IMR-90 (cell line): Measurements from ENCODE around the gene ACSL6. TPM values are rescaled to one million over a fixed set of nuclear protein-coding genes. Genes with fewer than 3 reads are reported as not detected.

Experiments
- ATAC-seq: fragments of 200-7000 bp; cut with Tn5 transposase; 2 replicates; pipeline ENCODE4 v1.9.1; 2020; ENCODE audit warnings: low read depth, mild to moderate bottlenecking, moderate library complexity
- BruUV-seq: library from RNA; stranded (reverse); fragments of 400-500 nt; replicated peaks from 2 replicates; lab custom pipeline; 2021; lab: Mats Ljungman, UMichigan
- CTCF ChIA-PET: fragments of 300-600 bp; formaldehyde crosslinking; extraction: SDS; loops from one replicate; lab custom pipeline; 2021; ENCODE audit warnings: antibody characterized with exemption; lab: Yijun Ruan, JAX
- POLR2A ChIA-PET: fragments of 300-600 bp; sonication (Branson Sonifier 250); formaldehyde crosslinking; loops from one replicate; lab custom pipeline; 2022; ENCODE audit warnings: antibody characterized with exemption; ENCODE audit not compliant: unreplicated experiment; lab: Charles Lee
- DNase-seq: peaks from one replicate; pipeline ENCODE4 v3.0.0; 2013
- H2AFZ ChIP-seq: replicated peaks from 2 replicates; pipeline ENCODE3; 2013; ENCODE audit warnings: low read length, mild to moderate bottlenecking; ENCODE audit not compliant: poor library complexity
- H2AK5ac ChIP-seq: 2 replicates; pipeline ENCODE4 v1.6.1; 2013; ENCODE audit warnings: low read depth, low read length, inconsistent platforms
- H2AK9ac ChIP-seq: replicated peaks from 2 replicates; pipeline ENCODE3; 2013; ENCODE audit warnings: mild to moderate bottlenecking, low read depth, low read length, moderate library complexity; ENCODE audit not compliant: poor library complexity
- H2BK120ac ChIP-seq: 2 replicates; pipeline ENCODE4 v1.6.1; 2013; ENCODE audit warnings: low read depth, low read length, inconsistent platforms
- H2BK15ac ChIP-seq: 3 replicates; pipeline ENCODE4 v1.6.1; 2013; ENCODE audit warnings: low read depth, low read length, inconsistent platforms
- H2BK20ac ChIP-seq: 2 replicates; pipeline ENCODE4 v1.6.1; 2013; ENCODE audit warnings: low read depth, mild to moderate bottlenecking, inconsistent platforms, low read length, moderate library complexity
- H2BK5ac ChIP-seq: 2 replicates; pipeline ENCODE4 v1.6.1; 2013; ENCODE audit warnings: mild to moderate bottlenecking, low read depth, low read length, inconsistent platforms; ENCODE audit not compliant: poor library complexity, severe bottlenecking
- H3K14ac ChIP-seq: replicated peaks from 2 replicates; pipeline ENCODE4 v1.6.1; 2013; ENCODE audit warnings: low read depth, low read length, inconsistent platforms
- H3K18ac ChIP-seq: 2 replicates; pipeline ENCODE4 v1.6.1; 2013; ENCODE audit warnings: low read depth, low read length, control low read depth
- H3K23ac ChIP-seq: 2 replicates; pipeline ENCODE4 v1.6.1; 2013; ENCODE audit warnings: low read depth, low read length, inconsistent platforms
- H3K27ac ChIP-seq: 2 replicates; pipeline ENCODE4 v1.5.1; 2013; ENCODE audit warnings: mild to moderate bottlenecking, control low read depth, low read length; ENCODE audit not compliant: insufficient read depth
- H3K27me3 ChIP-seq: 2 replicates; pipeline ENCODE4 v1.6.1; 2013; ENCODE audit warnings: low read length; ENCODE audit not compliant: control insufficient read depth, insufficient read depth
- H3K36me3 ChIP-seq: 2 replicates; pipeline ENCODE4 v1.6.1; 2013; ENCODE audit warnings: low read length, mixed read lengths; ENCODE audit not compliant: control insufficient read depth, insufficient read depth
- H3K4ac ChIP-seq: 2 replicates; pipeline ENCODE4 v1.6.1; 2013; ENCODE audit warnings: low read depth, low read length, inconsistent platforms
- H3K4me1 ChIP-seq: 2 replicates; pipeline ENCODE4 v1.6.1; 2013; ENCODE audit warnings: low read length, mixed read lengths; ENCODE audit not compliant: control insufficient read depth, insufficient read depth
- H3K4me2 ChIP-seq: 2 replicates; pipeline ENCODE4 v1.6.1; 2013; ENCODE audit warnings: low read depth, mild to moderate bottlenecking, control low read depth, low read length, moderate library complexity
- H3K4me3 ChIP-seq: 2 replicates; pipeline ENCODE4 v1.5.1; 2013; ENCODE audit warnings: low read depth, mild to moderate bottlenecking, control low read depth, low read length, moderate library complexity; ENCODE audit not compliant: insufficient read depth
- H3K56ac ChIP-seq: 2 replicates; pipeline ENCODE4 v1.6.1; 2013; ENCODE audit warnings: low read length, inconsistent platforms; ENCODE audit not compliant: insufficient read depth; ENCODE audit errors: extremely low read depth
- H3K79me1 ChIP-seq, 2 experiments: 2 replicates each; pipeline ENCODE4 v1.6.1; 2013; ENCODE audit warnings: low read length in 2 of 2, inconsistent platforms in 1 of 2, low read depth in 1 of 2
- H3K9ac ChIP-seq: 2 replicates; pipeline ENCODE4 v1.6.1; 2013; ENCODE audit warnings: low read depth, low read length, control low read depth
- H3K9me1 ChIP-seq: 2 replicates; pipeline ENCODE4 v1.6.1; 2013; ENCODE audit warnings: low read length, inconsistent platforms; ENCODE audit not compliant: insufficient read depth
- H3K9me3 ChIP-seq: 2 replicates; pipeline ENCODE4 v1.6.1; 2013; ENCODE audit warnings: low read length; ENCODE audit not compliant: control insufficient read depth, insufficient read depth
- H4K20me1 ChIP-seq: 2 replicates; pipeline ENCODE4 v1.6.1; 2013; ENCODE audit warnings: low read length, inconsistent platforms; ENCODE audit not compliant: insufficient read depth
- H4K5ac ChIP-seq: 2 replicates; pipeline ENCODE4 v1.6.1; 2013; ENCODE audit warnings: mild to moderate bottlenecking, low read depth, low read length, control low read depth
- H4K8ac ChIP-seq, 2 experiments: 2 replicates each; pipeline ENCODE4 v1.6.1; 2013; ENCODE audit warnings: low read depth in 2 of 2, low read length in 2 of 2, control low read depth in 1 of 2, inconsistent platforms in 1 of 2
- H4K91ac ChIP-seq: 2 replicates; pipeline ENCODE4 v1.6.1; 2013; ENCODE audit warnings: low read depth, low read length, inconsistent platforms; ENCODE audit not compliant: insufficient read depth
- BHLHE40 ChIP-seq: fragments of 150-350 bp; IDR thresholded peaks from 2 replicates; pipeline ENCODE4 v1.6.1; 2016; ENCODE audit warnings: mild to moderate bottlenecking, low read depth, low read length
- CEBPB ChIP-seq: IDR thresholded peaks from 2 replicates; pipeline ENCODE4 v1.6.1; 2012; ENCODE audit warnings: low read depth, low read length, improper control_type of control experiment
- CHD1 ChIP-seq: IDR thresholded peaks from 2 replicates; pipeline ENCODE4 v1.6.1; 2012; ENCODE audit warnings: low read depth, low read length, improper control_type of control experiment
- FOS ChIP-seq: fragments of 150-350 bp; IDR thresholded peaks from 2 replicates; pipeline ENCODE4 v1.6.1; 2016; ENCODE audit warnings: low read depth, low read length
- MAFK ChIP-seq: IDR thresholded peaks from 2 replicates; pipeline ENCODE4 v1.6.1; 2012; ENCODE audit warnings: low read depth, low read length, improper control_type of control experiment
- MAZ ChIP-seq: IDR thresholded peaks from 2 replicates; pipeline ENCODE4 v1.6.1; 2012; ENCODE audit warnings: low read depth, mild to moderate bottlenecking, low read length, improper control_type of control experiment, moderate library complexity, borderline replicate concordance
- MXI1 ChIP-seq: IDR thresholded peaks from 2 replicates; pipeline ENCODE4 v1.6.1; 2012; ENCODE audit warnings: low read depth, mild to moderate bottlenecking, low read length, moderate library complexity, borderline replicate concordance
- NFE2L2 ChIP-seq: fragments of 150-350 bp; IDR thresholded peaks from 2 replicates; pipeline ENCODE4 v1.6.1; 2016; ENCODE audit warnings: low read depth, mild to moderate bottlenecking, low read length
- RAD21 ChIP-seq: IDR thresholded peaks from 2 replicates; pipeline ENCODE4 v1.6.1; 2012; ENCODE audit warnings: low read length, improper control_type of control experiment
- RCOR1 ChIP-seq: IDR thresholded peaks from 2 replicates; pipeline ENCODE4 v1.6.1; 2012; ENCODE audit warnings: mild to moderate bottlenecking, low read length, improper control_type of control experiment; ENCODE audit not compliant: insufficient replicate concordance
- RFX5 ChIP-seq: IDR thresholded peaks from 2 replicates; pipeline ENCODE4 v1.8.0; 2012; ENCODE audit warnings: low read depth, mild to moderate bottlenecking, low read length, moderate library complexity
- SMC3 ChIP-seq: fragments of 150-350 bp; IDR thresholded peaks from 2 replicates; pipeline ENCODE4 v1.6.1; 2016; ENCODE audit warnings: low read depth, mild to moderate bottlenecking, antibody characterized with exemption, low read length, moderate library complexity
- WGBS, 2 experiments: methylation state at CpG; one replicate each; pipeline versions ENCODE4 v1.1.5 to v1.1.7; 2013; ENCODE audit warnings: missing lambda C conversion rate in 2 of 2; ENCODE audit not compliant: insufficient read length in 1 of 2; ENCODE audit errors: extremely low coverage in 2 of 2; 5-methylcytosine and 5-hydroxymethylcytosine counted together
- dilution Hi-C: fragments of 300-500 bp; cut with HindIII; formaldehyde crosslinking; loops from one replicate; pipeline ENCODE4 v1.14.3; 2018; ENCODE audit warnings: low sequenced_read_pairs; ENCODE audit not compliant: unreplicated experiment
- in situ Hi-C: fragments of 300-500 bp; cut with MboI; formaldehyde crosslinking; loops from 3 replicates; pipeline ENCODE4 v1.14.3; 2019; ENCODE audit warnings: low sequenced_read_pairs, inconsistent platforms, mixed read lengths
- intact Hi-C: fragments of 100-400 bp; cut with micrococcal nuclease; formaldehyde crosslinking; loops from 2 replicates; pipeline ENCODE4 v1.10.0; 2022
- polyA plus RNA-seq, 3 experiments: library from polyadenylated mRNA; depleted of rRNA; stranded (reverse); fragments of >200 nt; gene quantifications; 2 replicates each; pipeline ENCODE4 v1.2.3, GENCODE V29; 2012; ENCODE audit warnings: low replicate concordance in 1 of 3
- total RNA-seq: library from RNA; depleted of rRNA; stranded (reverse); fragments of >200 nt; gene quantifications from 2 replicates; pipeline ENCODE4 v1.2.3, GENCODE V29; 2012
- TF ChIP-seq, protein P1 (sequence below): fragments of 150-350 bp; IDR thresholded peaks from 2 replicates; pipeline ENCODE4 v1.6.1; 2016; ENCODE audit warnings: low read depth, mild to moderate bottlenecking, low read length, moderate library complexity, borderline replicate concordance

ACSL6 gene
- total and polyA plus RNA-seq, 2 of the 4 experiments (the other 2 are of a cell fraction), result not detected

DNA sequence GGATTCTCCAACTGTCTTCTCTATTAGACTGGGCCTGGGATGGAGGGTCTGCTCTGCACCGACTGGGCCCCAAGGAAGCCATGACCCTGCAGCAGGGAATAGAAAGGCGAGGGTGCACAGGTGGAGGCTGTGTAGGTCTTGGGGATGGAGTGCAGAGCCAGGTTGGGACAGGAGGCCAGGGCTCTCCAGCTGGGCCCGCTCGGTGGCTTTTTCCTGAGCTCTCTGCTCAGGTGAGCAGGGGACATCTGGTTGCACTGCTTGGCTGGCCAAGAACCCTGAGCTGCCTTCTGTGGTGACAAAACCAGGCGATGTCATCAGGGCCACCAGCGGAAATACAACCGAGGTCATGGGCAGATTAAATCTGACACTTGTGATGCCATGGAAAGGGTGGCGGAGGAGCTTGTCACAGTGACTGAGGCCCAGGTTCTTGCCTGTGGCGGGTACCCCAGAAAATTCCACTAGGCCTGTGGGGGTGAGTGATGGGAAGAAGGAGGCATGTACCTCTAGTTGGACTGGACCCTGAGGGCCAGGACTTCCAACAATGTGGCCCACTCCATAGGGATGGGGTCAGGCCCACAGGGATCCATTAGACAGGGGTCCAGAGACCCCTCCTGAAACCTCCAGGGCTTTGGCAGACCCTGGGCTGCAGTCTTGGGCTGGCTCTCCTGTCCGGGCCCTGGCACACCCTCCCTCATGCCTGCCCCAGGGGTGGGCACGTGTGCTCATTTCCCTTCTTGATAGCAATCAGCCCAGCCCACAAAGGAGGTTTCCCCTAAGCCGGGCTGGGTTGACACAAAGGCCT is 44.6 kb upstream of the ACSL6 start:
- H3K9me1 ChIP-seq, result no peaks in the 10 kb centered on the region
- no peaks in the 10 kb centered on the region for H3K36me3 ChIP-seq
- no peak overlapping the region for H2BK20ac ChIP-seq
- no peaks in the 10 kb centered on the region for H3K79me1 ChIP-seq
- H2BK15ac ChIP-seq, result no peak overlapping the region
- H2AFZ ChIP-seq, result no peak overlapping the region
- H3K18ac ChIP-seq, result no peak overlapping the region
- no peak overlapping the region for H2BK5ac ChIP-seq
- H3K56ac ChIP-seq, result no peak overlapping the region
- no peak overlapping the region for H2AK5ac ChIP-seq
- H2AK9ac ChIP-seq, result no peak overlapping the region
- no peak overlapping the region for H3K27ac ChIP-seq
- no peaks in the 10 kb centered on the region for H3K9me3 ChIP-seq
- H3K4me1 ChIP-seq, result no peaks in the 10 kb centered on the region
- no peak overlapping the region for H3K4me2 ChIP-seq
- ChIA-PET CTCF (no interaction called here), POLR2A (no interaction called here)
- TF ChIP-seq SMC3 (no peak), FOS (no peak), MAFK (no peak), MAZ (no peak), RCOR1 (no peak), CEBPB (no peak), BHLHE40 (no peak), MXI1 (no peak), NFE2L2 (no peak), RAD21 (no peak), CHD1 (no peak), RFX5 (no peak)
- TF ChIP-seq, protein P1, sequence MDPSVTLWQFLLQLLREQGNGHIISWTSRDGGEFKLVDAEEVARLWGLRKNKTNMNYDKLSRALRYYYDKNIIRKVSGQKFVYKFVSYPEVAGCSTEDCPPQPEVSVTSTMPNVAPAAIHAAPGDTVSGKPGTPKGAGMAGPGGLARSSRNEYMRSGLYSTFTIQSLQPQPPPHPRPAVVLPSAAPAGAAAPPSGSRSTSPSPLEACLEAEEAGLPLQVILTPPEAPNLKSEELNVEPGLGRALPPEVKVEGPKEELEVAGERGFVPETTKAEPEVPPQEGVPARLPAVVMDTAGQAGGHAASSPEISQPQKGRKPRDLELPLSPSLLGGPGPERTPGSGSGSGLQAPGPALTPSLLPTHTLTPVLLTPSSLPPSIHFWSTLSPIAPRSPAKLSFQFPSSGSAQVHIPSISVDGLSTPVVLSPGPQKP, result no peak
- no peak overlapping the region for H3K4me3 ChIP-seq
- H4K8ac ChIP-seq, result no peak overlapping the region
- no peak overlapping the region for H3K23ac ChIP-seq
- no TSS peak for BruUV-seq
- dilution Hi-C loops (no loop called here), in situ Hi-C loops (no loop called here), intact Hi-C loops (no loop called here)
- no peak for ATAC-seq
- no peak for DNase-seq
- no peak overlapping the region for H3K9ac ChIP-seq
- H2BK120ac ChIP-seq, result no peak overlapping the region
- H3K4ac ChIP-seq, result no peak overlapping the region
- peaks cover 39% of the 10 kb centered on the region for H3K27me3 ChIP-seq
- H3K14ac ChIP-seq, result no peak overlapping the region
- WGBS, 2 experiments, result 81% methylated on average over 8 of the region's 12 CpGs; no CpG with 5 or more reads in 1 of the 2 experiments
- H4K20me1 ChIP-seq, result no peaks in the 10 kb centered on the region
- H4K5ac ChIP-seq, result no peak overlapping the region
- H4K91ac ChIP-seq, result no peak overlapping the region
